IMR-90 (cell line): ENCODE measurements around the gene ACVRL1.

ENCODE experiments used
- BHLHE40 ChIP-seq: fragments of 150-350 bp; IDR thresholded peaks from 2 replicates; pipeline ENCODE4 v1.6.1; 2016; ENCODE audit warnings: mild to moderate bottlenecking, low read depth, low read length
- CEBPB ChIP-seq: IDR thresholded peaks from 2 replicates; pipeline ENCODE4 v1.6.1; 2012; ENCODE audit warnings: low read depth, low read length, improper control_type of control experiment
- CHD1 ChIP-seq: IDR thresholded peaks from 2 replicates; pipeline ENCODE4 v1.6.1; 2012; ENCODE audit warnings: low read depth, low read length, improper control_type of control experiment
- FOS ChIP-seq: fragments of 150-350 bp; IDR thresholded peaks from 2 replicates; pipeline ENCODE4 v1.6.1; 2016; ENCODE audit warnings: low read depth, low read length
- MXI1 ChIP-seq: IDR thresholded peaks from 2 replicates; pipeline ENCODE4 v1.6.1; 2012; ENCODE audit warnings: low read depth, mild to moderate bottlenecking, low read length, moderate library complexity, borderline replicate concordance
- POLR2A ChIP-seq: IDR thresholded peaks from 2 replicates; pipeline ENCODE4 v1.6.1; 2012; ENCODE audit warnings: mild to moderate bottlenecking, low read depth, low read length
- RAD21 ChIP-seq: IDR thresholded peaks from 2 replicates; pipeline ENCODE4 v1.6.1; 2012; ENCODE audit warnings: low read length, improper control_type of control experiment
- RCOR1 ChIP-seq: IDR thresholded peaks from 2 replicates; pipeline ENCODE4 v1.6.1; 2012; ENCODE audit warnings: mild to moderate bottlenecking, low read length, improper control_type of control experiment; ENCODE audit not compliant: insufficient replicate concordance
- RFX5 ChIP-seq: IDR thresholded peaks from 2 replicates; pipeline ENCODE4 v1.8.0; 2012; ENCODE audit warnings: low read depth, mild to moderate bottlenecking, low read length, moderate library complexity
- SMC3 ChIP-seq: fragments of 150-350 bp; IDR thresholded peaks from 2 replicates; pipeline ENCODE4 v1.6.1; 2016; ENCODE audit warnings: low read depth, mild to moderate bottlenecking, antibody characterized with exemption, low read length, moderate library complexity
- TF ChIP-seq, protein P1 (sequence below): conservative IDR thresholded peaks from 2 replicates; pipeline ENCODE4 v1.5.1; 2012; ENCODE audit warnings: mild to moderate bottlenecking, low read depth, low read length, improper control_type of control experiment
- TF ChIP-seq, protein P2 (sequence below): fragments of 150-350 bp; IDR thresholded peaks from 2 replicates; pipeline ENCODE4 v1.6.1; 2016; ENCODE audit warnings: low read depth, mild to moderate bottlenecking, low read length, moderate library complexity, borderline replicate concordance

DNA sequence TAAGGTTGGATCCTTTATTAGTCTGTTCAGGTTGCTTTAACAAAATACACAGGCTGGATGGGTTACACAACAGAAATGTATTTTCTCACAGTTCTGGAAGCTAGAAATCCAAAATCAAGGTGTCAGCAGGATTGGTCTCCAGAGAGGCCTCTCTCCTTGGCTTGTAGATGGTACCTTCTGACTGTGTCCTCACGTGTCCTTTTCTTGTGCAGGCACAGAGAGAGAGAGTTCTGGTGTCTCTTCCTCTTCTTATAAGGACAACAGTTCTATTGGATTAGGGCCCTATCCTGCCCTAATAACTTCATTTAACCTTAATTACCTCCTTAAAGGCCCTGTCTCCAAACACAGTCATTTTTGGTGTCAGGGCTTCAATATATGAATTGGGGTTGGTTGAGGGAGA is 24.0 kb upstream of the ACVRL1 start:
- TF ChIP-seq, protein P1, sequence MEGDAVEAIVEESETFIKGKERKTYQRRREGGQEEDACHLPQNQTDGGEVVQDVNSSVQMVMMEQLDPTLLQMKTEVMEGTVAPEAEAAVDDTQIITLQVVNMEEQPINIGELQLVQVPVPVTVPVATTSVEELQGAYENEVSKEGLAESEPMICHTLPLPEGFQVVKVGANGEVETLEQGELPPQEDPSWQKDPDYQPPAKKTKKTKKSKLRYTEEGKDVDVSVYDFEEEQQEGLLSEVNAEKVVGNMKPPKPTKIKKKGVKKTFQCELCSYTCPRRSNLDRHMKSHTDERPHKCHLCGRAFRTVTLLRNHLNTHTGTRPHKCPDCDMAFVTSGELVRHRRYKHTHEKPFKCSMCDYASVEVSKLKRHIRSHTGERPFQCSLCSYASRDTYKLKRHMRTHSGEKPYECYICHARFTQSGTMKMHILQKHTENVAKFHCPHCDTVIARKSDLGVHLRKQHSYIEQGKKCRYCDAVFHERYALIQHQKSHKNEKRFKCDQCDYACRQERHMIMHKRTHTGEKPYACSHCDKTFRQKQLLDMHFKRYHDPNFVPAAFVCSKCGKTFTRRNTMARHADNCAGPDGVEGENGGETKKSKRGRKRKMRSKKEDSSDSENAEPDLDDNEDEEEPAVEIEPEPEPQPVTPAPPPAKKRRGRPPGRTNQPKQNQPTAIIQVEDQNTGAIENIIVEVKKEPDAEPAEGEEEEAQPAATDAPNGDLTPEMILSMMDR, result no peak
- TF ChIP-seq CEBPB (no peak), MXI1 (no peak), POLR2A (no peak), FOS (no peak), SMC3 (no peak), CHD1 (no peak), RAD21 (no peak), RCOR1 (no peak), BHLHE40 (no peak), RFX5 (no peak)
- TF ChIP-seq, protein P2, sequence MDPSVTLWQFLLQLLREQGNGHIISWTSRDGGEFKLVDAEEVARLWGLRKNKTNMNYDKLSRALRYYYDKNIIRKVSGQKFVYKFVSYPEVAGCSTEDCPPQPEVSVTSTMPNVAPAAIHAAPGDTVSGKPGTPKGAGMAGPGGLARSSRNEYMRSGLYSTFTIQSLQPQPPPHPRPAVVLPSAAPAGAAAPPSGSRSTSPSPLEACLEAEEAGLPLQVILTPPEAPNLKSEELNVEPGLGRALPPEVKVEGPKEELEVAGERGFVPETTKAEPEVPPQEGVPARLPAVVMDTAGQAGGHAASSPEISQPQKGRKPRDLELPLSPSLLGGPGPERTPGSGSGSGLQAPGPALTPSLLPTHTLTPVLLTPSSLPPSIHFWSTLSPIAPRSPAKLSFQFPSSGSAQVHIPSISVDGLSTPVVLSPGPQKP, result no peak
